Fibroblast of lung (primary cell): Measurements from ENCODE around the gene MBD5.

Experiments used
- CTCF ChIP-seq, 2 donors: IDR thresholded peaks in 1 of 2; conservative IDR thresholded peaks in 1 of 2; 1 replicate in 1 of 2; 2 replicates in 1 of 2; pipeline ENCODE4 v1.5.1; 2011 to 2012; ENCODE audit warnings: low read length in 2 of 2, control low read depth in 1 of 2, inconsistent platforms in 1 of 2, low read depth in 1 of 2, mild to moderate bottlenecking in 1 of 2
- EZH2 ChIP-seq: IDR thresholded peaks from 2 replicates; pipeline ENCODE4 v1.5.1; 2012; ENCODE audit warnings: low read length, control low read depth, mild to moderate bottlenecking; ENCODE audit errors: missing control alignments

GRCh38 chr2:148028781-148029180, 7.9 kb downstream of the MBD5 start:
- no peak for TF ChIP-seq CTCF (conservative IDR thresholded peaks at IDR 0.05 in 1 of 2, IDR thresholded peaks at IDR 0.05 in 1 of 2; ENCODE audit: low read depth in 1 of 2, low read length in 2 of 2)
- TF ChIP-seq EZH2 = no peak
